VCaP (cell line): ENCODE measurements around the gene RDH13.

Source experiments
- H3K27ac ChIP-seq: fragments of 450-650 bp; 2 replicates; pipeline ENCODE4 v1.5.1; 2017
- CTCF ChIP-seq: fragments of 450-650 bp; conservative IDR thresholded peaks from 2 replicates; pipeline ENCODE4 v1.5.1; 2017; ENCODE audit warnings: mild to moderate bottlenecking, moderate library complexity

Gene RDH13

GRCh38 chr19:55058781-55059610, 4.0 kb downstream of the RDH13 start:
- TF ChIP-seq CTCF = peak; percentile 41
- no peak overlapping the region for H3K27ac ChIP-seq

GRCh38 chr19:55056827-55057226, 6.1 kb downstream of the RDH13 start:
- TF ChIP-seq CTCF = no peak
- H3K27ac ChIP-seq = no peak overlapping the region

GRCh38 chr19:55053735-55054134, 9.2 kb downstream of the RDH13 start:
- TF ChIP-seq CTCF = no peak
- H3K27ac ChIP-seq = no peak overlapping the region

GRCh38 chr19:55050749-55051532, 12.0 kb downstream of the RDH13 start:
- no peak overlapping the region for H3K27ac ChIP-seq
- no peak for TF ChIP-seq CTCF

GRCh38 chr19:55048446-55048845, 14.5 kb downstream of the RDH13 start:
- no peak overlapping the region for H3K27ac ChIP-seq
- TF ChIP-seq CTCF = no peak

- H3K27ac ChIP-seq = no peak overlapping the region
- no peak for TF ChIP-seq CTCF
Measured at GRCh38 chr19:55047951-55048350, 15.0 kb downstream of the RDH13 start.

GRCh38 chr19:55046975-55047622, 15.8 kb downstream of the RDH13 start:
- no peak overlapping the region for H3K27ac ChIP-seq
- no peak for TF ChIP-seq CTCF
